WTC11 (cell line): ENCODE data around the gene ZNF664. TPM values are rescaled to one million over a fixed set of nuclear protein-coding genes. Genes with fewer than 3 reads are reported as not detected.

Experiments used
- ATAC-seq: fragments of 200-7000 bp; cut with Tn5 transposase; 2 replicates; pipeline ENCODE4 v1.10.0; 2021; ENCODE audit warnings: mild to moderate bottlenecking, moderate library complexity
- CTCF ChIA-PET: fragments of 300-600 bp; sonication (Branson Sonifier 250); formaldehyde crosslinking; loops from one replicate; lab custom pipeline; 2021; ENCODE audit warnings: antibody characterized with exemption; lab: Charles Lee
- POLR2A ChIA-PET: fragments of 350-600 bp; sonication (Branson Sonifier 250); formaldehyde crosslinking; loops from one replicate; lab custom pipeline; 2021; ENCODE audit warnings: antibody characterized with exemption; lab: Charles Lee
- DNase-seq: peaks from one replicate; pipeline ENCODE4 v3.0.0; 2021; ENCODE audit warnings: low spot score
- H3K27ac Mint-ChIP-seq: 2 replicates; pipeline ENCODE4 v1.8.0; 2021; ENCODE audit warnings: mixed read lengths
- H3K27me3 Mint-ChIP-seq: 2 replicates; pipeline ENCODE4 v1.8.0; 2021; ENCODE audit warnings: low read depth, mild to moderate bottlenecking, moderate library complexity, mixed read lengths
- H3K36me3 Mint-ChIP-seq: 2 replicates; pipeline ENCODE4 v1.8.0; 2021; ENCODE audit warnings: mixed read lengths
- H3K4me1 Mint-ChIP-seq: 2 replicates; pipeline ENCODE4 v1.8.0; 2022; ENCODE audit warnings: mixed read lengths
- H3K4me3 Mint-ChIP-seq: 2 replicates; pipeline ENCODE4 v1.8.0; 2021; ENCODE audit warnings: mild to moderate bottlenecking, moderate library complexity, mixed read lengths
- H3K9me3 Mint-ChIP-seq: 2 replicates; pipeline ENCODE4 v1.8.0; 2021; ENCODE audit warnings: mixed read lengths
- AFF4 ChIP-seq: sonication (generic); formaldehyde crosslinking; IDR thresholded peaks from 2 replicates; pipeline ENCODE4 v1.8.1; 2023; ENCODE audit warnings: mild to moderate bottlenecking, missing genetic modification reagents, borderline replicate concordance
- ATF6 ChIP-seq: sonication (generic); formaldehyde crosslinking; IDR thresholded peaks from 2 replicates; pipeline ENCODE4 v1.8.1; 2023; ENCODE audit warnings: mild to moderate bottlenecking, missing genetic modification reagents
- CREB1 ChIP-seq: sonication (generic); formaldehyde crosslinking; IDR thresholded peaks from 2 replicates; pipeline ENCODE4 v1.8.0; 2023; ENCODE audit warnings: mild to moderate bottlenecking, missing genetic modification reagents
- FOXJ3 ChIP-seq: sonication (generic); formaldehyde crosslinking; IDR thresholded peaks from 2 replicates; pipeline ENCODE4 v1.9.0; 2021; ENCODE audit warnings: missing genetic modification reagents, mild to moderate bottlenecking, borderline replicate concordance
- IRF2 ChIP-seq: sonication (generic); formaldehyde crosslinking; IDR thresholded peaks from 2 replicates; pipeline ENCODE4 v1.8.0; 2022; ENCODE audit warnings: low read depth, missing genetic modification reagents, borderline replicate concordance
- KAT7 ChIP-seq: sonication (generic); formaldehyde crosslinking; IDR thresholded peaks from 2 replicates; pipeline ENCODE4 v1.8.1; 2023; ENCODE audit warnings: missing genetic modification reagents, mild to moderate bottlenecking, borderline replicate concordance
- MYBL2 ChIP-seq: sonication (generic); formaldehyde crosslinking; IDR thresholded peaks from 2 replicates; pipeline ENCODE4 v1.8.1; 2023; ENCODE audit warnings: mild to moderate bottlenecking, moderate library complexity, missing genetic modification reagents
- OVOL2 ChIP-seq: fragments of 250-450 bp; sonication (Bioruptor Pico); IDR thresholded peaks from 2 replicates; pipeline ENCODE4 v1.9.0; 2021; ENCODE audit warnings: mild to moderate bottlenecking, borderline replicate concordance
- PRDM15 ChIP-seq: sonication (generic); formaldehyde crosslinking; IDR thresholded peaks from 2 replicates; pipeline ENCODE4 v1.8.0; 2022; ENCODE audit warnings: missing genetic modification reagents
- SMAD3 ChIP-seq: sonication (generic); formaldehyde crosslinking; IDR thresholded peaks from 2 replicates; pipeline ENCODE4 v1.8.0; 2022; ENCODE audit warnings: missing genetic modification reagents, mild to moderate bottlenecking, borderline replicate concordance
- SMAD4 ChIP-seq: sonication (generic); formaldehyde crosslinking; IDR thresholded peaks from 2 replicates; pipeline ENCODE4 v1.8.0; 2022; ENCODE audit warnings: mild to moderate bottlenecking, missing genetic modification reagents
- SP1 ChIP-seq: sonication (generic); formaldehyde crosslinking; conservative IDR thresholded peaks from 2 replicates; pipeline ENCODE4 v1.8.1; 2022; ENCODE audit warnings: missing genetic modification reagents
- TP53 ChIP-seq: sonication (generic); formaldehyde crosslinking; IDR thresholded peaks from 2 replicates; pipeline ENCODE4 v1.8.1; 2023; ENCODE audit warnings: mild to moderate bottlenecking, missing genetic modification reagents
- USF2 ChIP-seq: sonication (generic); formaldehyde crosslinking; IDR thresholded peaks from 2 replicates; pipeline ENCODE4 v1.8.1; 2023; ENCODE audit warnings: mild to moderate bottlenecking, missing genetic modification reagents, moderate library complexity
- ZBTB21 ChIP-seq: sonication (generic); formaldehyde crosslinking; IDR thresholded peaks from 2 replicates; pipeline ENCODE4 v1.8.1; 2023; ENCODE audit warnings: mild to moderate bottlenecking, missing genetic modification reagents, borderline replicate concordance
- ZBTB43 ChIP-seq: sonication (generic); formaldehyde crosslinking; IDR thresholded peaks from 2 replicates; pipeline ENCODE4 v1.8.1; 2023; ENCODE audit warnings: mild to moderate bottlenecking, missing genetic modification reagents
- total RNA-seq: library from RNA; stranded (reverse); gene quantifications from 3 replicates; pipeline ENCODE4 v1.2.3, GENCODE V29; 2021

ZNF664 gene
- total RNA-seq, 1 experiment from 2014 or later: 61.7 TPM

- no peak for TF ChIP-seq SP1 (CRISPR knock-in tag)
Measured at GRCh38 chr12:123940627-123940966, 32.4 kb upstream of the ZNF664 start (continued).

GRCh38 chr12:123941000-123941399 lies 32.0 kb upstream of the ZNF664 start:
- Mint-ChIP-seq H3K9me3 (peaks cover 6% of the 10 kb centered on the region; the same call in 1 of the 2 replicates), H3K27me3 (peaks cover 12% of the 10 kb centered on the region), H3K4me1 (no peaks in the 10 kb centered on the region), H3K4me3 (no peak overlapping the region), H3K27ac (no peak overlapping the region), H3K36me3 (peaks cover 3% of the 10 kb centered on the region; the same call in 1 of the 2 replicates)
- no peak for DNase-seq
- ChIA-PET CTCF (interaction anchor here (0.9 to 1.0 kb wide), 3 partner anchors 9 to 37 kb away, joined by 3 to 5 read pairs (median 4); no protein-coding TSS in a partner anchor), POLR2A (no interaction called here)
- no peak for ATAC-seq
- TF ChIP-seq TP53 (CRISPR knock-in tag) (no peak), IRF2 (CRISPR knock-in tag) (no peak), KAT7 (CRISPR knock-in tag) (no peak), ATF6 (no peak), CREB1 (CRISPR knock-in tag) (no peak), ZBTB21 (CRISPR knock-in tag) (no peak), MYBL2 (CRISPR knock-in tag) (no peak), PRDM15 (no peak), ZBTB43 (CRISPR knock-in tag) (no peak), OVOL2 (CRISPR knock-in tag) (no peak), SMAD3 (CRISPR knock-in tag) (no peak), USF2 (CRISPR knock-in tag) (no peak), SMAD4 (CRISPR knock-in tag) (no peak), FOXJ3 (no peak), AFF4 (no peak)
